Stimulated activated naive B cell treated with anti-CD40 and anti-IgM and Interleukin-4, amounts not matched to agents 10 μg/mL and 1 μg/mL and 100 μg/mL, for 72 hours (primary cell): ENCODE data around the gene RFX3.
A peak's percentile ranks its signal among the peaks of the same experiment; 100 is the strongest.

Experiments used
- ATAC-seq, 2 donors: fragments of 150-1000 bp; cut with Tn5 transposase; replicated peaks; 2 replicates each; pipeline ENCODE4 v1.10.0; 2021; ENCODE audit warnings: moderate library complexity in 1 of 2
- DNase-seq: peaks from one replicate; pipeline ENCODE4 v3.0.0; 2021
- H3K27ac Mint-ChIP-seq: one replicate; pipeline ENCODE4 v1.8.0; 2022; ENCODE audit warnings: mild to moderate bottlenecking, mixed read lengths
- H3K27me3 Mint-ChIP-seq, 2 donors: one replicate each; pipeline ENCODE4 v1.8.0; 2022; ENCODE audit warnings: mixed read lengths in 2 of 2
- H3K36me3 Mint-ChIP-seq, 2 donors: one replicate each; pipeline ENCODE4 v1.8.0; 2022; ENCODE audit warnings: mixed read lengths in 2 of 2, mild to moderate bottlenecking in 1 of 2
- H3K4me1 Mint-ChIP-seq, 2 donors: one replicate each; pipeline ENCODE4 v1.8.0; 2022; ENCODE audit warnings: mixed read lengths in 2 of 2, mild to moderate bottlenecking in 1 of 2
- H3K4me3 Mint-ChIP-seq, 2 donors: one replicate each; pipeline ENCODE4 v1.8.0; 2022; ENCODE audit warnings: mild to moderate bottlenecking in 2 of 2, mixed read lengths in 2 of 2, moderate library complexity in 1 of 2
- H3K9me3 Mint-ChIP-seq, 2 donors: one replicate each; pipeline ENCODE4 v1.8.0; 2022; ENCODE audit warnings: mixed read lengths in 2 of 2, mild to moderate bottlenecking in 1 of 2

Gene RFX3

DNA sequence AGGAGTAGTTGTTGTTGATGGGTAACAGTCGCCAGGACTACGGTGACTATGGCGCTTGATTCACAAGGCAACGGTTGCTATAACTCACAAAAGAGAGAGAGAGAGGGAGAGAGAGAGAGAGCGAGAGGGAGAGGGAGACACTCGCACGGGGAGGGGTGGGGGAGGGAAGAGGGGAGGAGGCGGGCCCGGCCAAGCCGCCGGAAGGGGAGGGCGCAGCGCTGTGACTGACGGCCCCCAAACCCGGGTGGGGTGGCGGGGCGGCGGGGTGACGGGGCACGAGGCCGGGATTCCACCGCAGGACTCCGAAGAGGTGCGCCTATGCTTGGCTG is at the start of gene RFX3:
RFX3 (minus strand) TSS at position 166 of the 329 bp plus-strand sequence. CDS start 130,413 bp downstream, outside the sequence.
- H3K9me3 Mint-ChIP-seq = no peaks in the 10 kb centered on the region
- DNase-seq (peak; percentile 88), ATAC-seq (peak; percentile 78)
- peak within 1 kb of the TSS; percentile 97 to 99 for H3K4me3 Mint-ChIP-seq
- H3K4me1 Mint-ChIP-seq = peaks cover 15 to 40% of the 10 kb centered on the region in 2 donors
- no peaks in the 10 kb centered on the region for H3K27me3 Mint-ChIP-seq
- peaks cover 7 to 9% of the 10 kb centered on the region in 2 donors for H3K36me3 Mint-ChIP-seq
- H3K27ac Mint-ChIP-seq = peak within 1 kb of the TSS; percentile 100

DNA sequence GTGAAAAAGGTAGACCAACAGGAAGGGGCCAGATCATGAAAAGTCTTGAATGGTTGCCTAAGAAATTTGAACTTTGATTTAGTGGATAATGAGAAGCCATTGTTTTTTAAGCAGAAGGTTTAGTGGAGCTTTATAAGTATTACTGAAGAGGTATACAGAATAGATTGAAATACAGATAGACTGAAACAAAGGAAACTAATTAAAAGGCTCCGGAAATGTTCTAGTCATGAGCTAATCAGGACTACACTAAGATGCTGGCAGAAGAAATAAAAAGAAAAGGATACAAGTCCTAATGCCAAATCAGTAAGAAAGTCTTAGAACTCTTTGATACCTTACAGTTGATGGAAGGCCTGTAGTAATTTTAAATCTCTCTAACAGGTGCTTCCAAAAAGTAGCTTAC is 45.7 kb upstream of the RFX3 start:
- no peak for ATAC-seq
- H3K27me3 Mint-ChIP-seq = no peaks in the 10 kb centered on the region
- H3K9me3 Mint-ChIP-seq = no peaks in the 10 kb centered on the region
- H3K27ac Mint-ChIP-seq = no peak overlapping the region
- no peak for DNase-seq
- H3K4me3 Mint-ChIP-seq = no peak overlapping the region
- H3K4me1 Mint-ChIP-seq = peaks cover 2 to 9% of the 10 kb centered on the region in 2 donors
- peaks cover 2 to 5% of the 10 kb centered on the region in 2 donors for H3K36me3 Mint-ChIP-seq

DNA sequence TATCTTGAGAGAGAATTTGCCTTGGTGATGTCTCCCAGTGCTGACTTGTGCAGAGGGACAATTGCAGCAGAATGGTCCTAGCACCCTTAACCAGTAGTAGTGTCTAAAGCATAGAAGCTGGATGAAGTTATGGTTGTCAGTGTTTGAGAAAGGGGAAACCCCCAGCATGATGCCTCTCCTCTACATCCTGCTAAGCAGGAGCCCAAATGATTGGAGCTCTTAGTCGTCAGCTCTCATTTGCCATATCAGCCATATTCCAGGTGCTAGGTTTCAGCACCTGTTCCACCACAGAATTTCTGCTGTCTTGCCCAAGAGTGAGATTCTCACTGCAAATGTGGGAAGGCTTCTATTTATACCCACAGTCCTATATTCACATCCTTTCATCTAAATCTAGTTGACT is 43.7 kb upstream of the RFX3 start:
- Mint-ChIP-seq H3K27me3 (no peaks in the 10 kb centered on the region), H3K27ac (no peak overlapping the region), H3K4me1 (no peaks in the 10 kb centered on the region), H3K4me3 (no peak overlapping the region), H3K36me3 (peaks cover 6 to 7% of the 10 kb centered on the region in 2 donors), H3K9me3 (peaks cover 0 to 1% of the 10 kb centered on the region in 2 donors)
- DNase-seq (no peak), ATAC-seq (no peak)

DNA sequence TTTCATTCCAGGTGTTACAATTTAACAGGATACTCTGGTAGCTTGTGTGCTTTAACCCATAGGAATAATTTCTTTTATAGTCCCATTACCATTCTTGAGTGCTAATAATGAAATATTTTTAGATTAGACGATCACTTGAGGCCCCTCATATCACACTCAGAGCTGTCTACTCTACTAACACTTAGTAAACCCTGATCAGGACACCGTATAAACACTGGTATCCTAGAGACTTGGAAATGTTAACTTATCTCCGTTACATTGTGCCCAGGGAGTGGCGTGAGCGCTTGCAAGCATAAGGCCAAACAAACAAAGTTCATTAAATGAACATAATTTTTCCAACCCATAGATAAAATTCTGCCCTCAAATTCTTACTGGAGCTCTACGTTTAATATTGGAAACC is 42.2 kb upstream of the RFX3 start:
- H3K9me3 Mint-ChIP-seq = peaks cover 0 to 1% of the 10 kb centered on the region in 2 donors
- peak overlapping the region; percentile 16 for H3K27ac Mint-ChIP-seq
- H3K36me3 Mint-ChIP-seq = peaks cover 6 to 7% of the 10 kb centered on the region in 2 donors
- DNase-seq = no peak
- H3K4me1 Mint-ChIP-seq = no peaks in the 10 kb centered on the region
- H3K27me3 Mint-ChIP-seq = no peaks in the 10 kb centered on the region
- ATAC-seq = no peak
- H3K4me3 Mint-ChIP-seq = no peak overlapping the region

DNA sequence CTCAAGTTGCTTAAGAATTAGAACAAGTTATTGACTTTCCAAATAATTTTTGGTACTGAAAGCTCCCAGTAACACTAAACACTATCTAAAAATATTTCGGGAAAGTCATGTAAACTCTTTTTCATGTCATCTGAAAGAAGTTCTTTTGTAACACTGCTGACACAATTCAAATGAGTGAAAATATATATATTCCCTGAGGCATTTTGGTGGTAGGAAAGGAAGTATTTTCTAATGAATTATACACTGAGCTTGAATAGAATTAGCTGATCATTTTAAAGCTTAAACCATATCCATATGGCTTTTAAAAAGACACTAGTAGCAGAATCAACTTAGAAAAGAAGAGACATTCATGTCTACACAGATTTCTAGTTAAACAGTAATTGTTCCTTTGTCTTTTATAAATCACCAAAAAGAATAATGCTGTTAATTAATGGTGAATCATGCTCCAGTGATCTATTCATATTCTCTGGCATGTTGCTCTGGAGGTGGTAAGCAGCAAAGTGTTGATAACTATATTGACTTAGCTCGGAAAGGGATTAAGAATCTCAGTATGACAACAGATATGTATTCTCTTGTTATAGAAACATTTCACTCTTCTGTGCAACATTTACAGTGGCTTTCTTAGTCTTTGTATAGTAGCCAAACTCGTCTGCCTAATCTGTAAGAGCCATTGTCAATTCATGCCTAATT is 27.4 kb upstream of the RFX3 start:
- Mint-ChIP-seq H3K27me3 (no peaks in the 10 kb centered on the region), H3K4me1 (no peaks in the 10 kb centered on the region), H3K4me3 (no peak overlapping the region), H3K36me3 (peaks cover 25 to 51% of the 10 kb centered on the region in 2 donors), H3K27ac (no peak overlapping the region), H3K9me3 (peaks cover 0 to 4% of the 10 kb centered on the region in 2 donors)
- ATAC-seq = no peak
- no peak for DNase-seq

DNA sequence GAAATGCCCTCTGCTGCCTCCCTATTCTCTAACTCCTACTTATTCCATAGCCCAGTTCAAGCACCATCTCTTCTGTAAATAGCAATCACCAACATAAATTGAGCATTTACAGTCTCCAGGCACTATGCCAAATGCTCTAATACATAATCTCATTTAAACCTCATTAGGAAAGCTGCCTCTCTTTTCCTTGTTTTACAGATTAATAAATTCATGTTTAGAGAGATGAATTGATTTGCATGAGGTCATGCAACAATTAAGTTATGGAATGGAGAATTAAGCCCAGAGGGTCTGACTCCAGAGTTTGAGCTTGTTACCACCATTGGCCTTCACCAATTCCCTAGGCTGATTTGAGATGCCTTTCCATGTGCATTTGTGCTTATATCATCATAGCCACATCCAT is 23.4 kb upstream of the RFX3 start:
- Mint-ChIP-seq H3K4me1 (no peaks in the 10 kb centered on the region), H3K27ac (no peak overlapping the region), H3K9me3 (no peaks in the 10 kb centered on the region), H3K36me3 (peaks cover 11 to 26% of the 10 kb centered on the region in 2 donors), H3K4me3 (no peak overlapping the region), H3K27me3 (no peaks in the 10 kb centered on the region)
- DNase-seq (no peak), ATAC-seq (no peak)

DNA sequence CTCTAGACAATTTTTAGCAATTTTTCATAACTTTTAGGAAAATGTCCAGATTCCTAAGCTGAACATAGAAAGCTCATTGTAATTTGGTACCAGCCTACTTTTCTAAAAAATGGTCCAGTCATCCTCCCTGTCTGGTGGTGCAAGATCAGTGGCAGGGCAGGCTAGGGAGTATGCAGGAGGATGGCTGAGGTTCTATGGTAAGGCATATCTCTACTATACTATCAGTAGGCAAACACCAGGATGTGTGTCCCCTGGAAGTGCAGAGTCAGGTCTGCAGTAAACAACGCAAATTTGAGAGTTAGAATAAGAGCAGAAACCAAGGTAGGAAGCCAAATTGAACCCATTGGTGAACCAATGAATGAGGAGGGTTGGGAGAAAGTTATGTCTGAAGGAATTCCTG is 22.8 kb upstream of the RFX3 start:
- Mint-ChIP-seq H3K36me3 (peaks cover 11 to 21% of the 10 kb centered on the region in 2 donors), H3K27ac (no peak overlapping the region), H3K9me3 (no peaks in the 10 kb centered on the region), H3K4me3 (no peak overlapping the region), H3K27me3 (no peaks in the 10 kb centered on the region), H3K4me1 (no peaks in the 10 kb centered on the region)
- no peak for ATAC-seq
- no peak for DNase-seq

DNA sequence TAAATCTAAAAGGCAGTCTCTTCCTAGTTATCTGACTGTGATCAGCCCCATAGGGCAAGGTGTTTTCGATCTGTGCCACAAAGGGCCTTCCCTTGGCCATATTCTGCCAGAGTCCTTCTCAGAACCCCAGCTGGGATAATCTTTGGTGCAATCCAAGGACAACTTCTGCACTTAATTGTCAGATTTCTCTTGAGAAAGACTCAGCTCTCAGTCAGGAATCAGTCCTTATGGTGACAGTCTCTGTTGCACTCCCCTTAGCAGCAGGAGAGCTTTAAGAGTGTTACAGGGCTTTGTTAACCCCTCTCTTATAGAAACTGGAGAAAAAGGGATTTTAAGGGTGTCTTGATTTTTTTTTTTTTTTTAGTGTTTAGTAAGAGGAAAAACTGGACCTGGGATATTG is 15.4 kb upstream of the RFX3 start:
- H3K27ac Mint-ChIP-seq = no peak overlapping the region
- peaks cover 0 to 2% of the 10 kb centered on the region in 2 donors for H3K4me1 Mint-ChIP-seq
- H3K9me3 Mint-ChIP-seq = peaks cover 0 to 2% of the 10 kb centered on the region in 2 donors
- H3K27me3 Mint-ChIP-seq = no peaks in the 10 kb centered on the region
- peaks cover 1 to 10% of the 10 kb centered on the region in 2 donors for H3K36me3 Mint-ChIP-seq
- ATAC-seq (no peak), DNase-seq (no peak)
- H3K4me3 Mint-ChIP-seq = no peak overlapping the region

DNA sequence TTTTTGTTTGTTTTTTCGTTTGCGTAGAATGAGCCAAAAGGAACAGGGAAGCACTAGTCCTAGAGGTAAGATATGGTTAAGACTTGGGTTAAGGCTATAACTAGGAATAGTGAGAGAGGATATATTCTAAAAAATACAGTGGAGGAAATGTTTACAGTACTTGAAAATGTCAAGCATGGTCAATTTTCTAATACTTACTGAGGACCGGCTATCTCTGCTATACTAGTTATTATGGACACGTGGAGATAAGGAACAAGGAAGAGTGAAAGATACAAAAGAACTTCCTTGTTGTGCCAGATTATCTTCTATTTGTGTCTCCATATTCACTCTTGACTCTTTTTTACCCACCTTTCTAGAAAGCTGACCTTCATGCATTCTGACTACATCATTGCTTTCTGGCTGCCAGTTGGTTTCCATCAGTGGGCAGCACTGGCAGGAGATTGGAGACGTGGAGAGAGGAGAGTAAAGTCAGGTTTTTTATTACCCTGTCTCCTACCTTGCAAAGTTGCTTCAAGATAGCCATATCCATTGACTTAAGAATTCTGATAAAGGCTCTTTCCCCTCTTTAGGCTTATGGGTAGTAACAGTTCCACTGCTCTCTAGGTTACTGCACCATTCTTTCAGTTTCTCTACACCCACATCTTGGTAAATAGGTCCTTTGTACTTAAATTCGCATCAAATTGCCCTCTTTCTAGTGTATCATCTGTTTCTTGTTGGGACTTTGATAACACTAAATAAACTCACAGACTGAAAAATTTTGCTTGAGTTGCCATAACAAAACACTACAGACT is 9.0 kb upstream of the RFX3 start:
- peaks cover 6 to 12% of the 10 kb centered on the region in 2 donors for H3K36me3 Mint-ChIP-seq
- H3K4me1 Mint-ChIP-seq = peaks cover 1 to 15% of the 10 kb centered on the region in 2 donors
- no peak overlapping the region for H3K4me3 Mint-ChIP-seq
- no peaks in the 10 kb centered on the region for H3K27me3 Mint-ChIP-seq
- peaks cover 0 to 2% of the 10 kb centered on the region in 2 donors for H3K9me3 Mint-ChIP-seq
- H3K27ac Mint-ChIP-seq = no peak overlapping the region
- ATAC-seq (no peak), DNase-seq (no peak)

DNA sequence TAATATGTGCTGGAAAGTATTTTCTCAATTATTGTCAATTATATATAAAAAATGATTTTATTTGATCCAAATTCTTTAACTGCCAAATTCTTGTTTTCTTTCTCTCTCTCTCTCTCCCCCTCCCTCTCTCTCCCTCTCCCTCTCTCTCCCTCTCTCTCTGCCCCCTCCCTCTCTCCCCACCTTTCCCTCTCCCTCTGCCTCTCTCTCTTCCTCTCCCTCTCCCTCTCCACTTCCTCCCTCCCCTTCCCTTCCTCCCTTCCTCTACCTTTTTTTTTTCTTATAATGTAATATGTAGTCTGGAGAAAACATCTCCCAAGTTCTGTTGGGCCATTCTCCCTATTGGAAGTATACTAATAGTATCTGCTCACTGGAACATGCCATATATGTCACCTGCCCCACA is 6.4 kb upstream of the RFX3 start:
- Mint-ChIP-seq H3K9me3 (no peaks in the 10 kb centered on the region), H3K27ac (no peak overlapping the region), H3K4me1 (peaks cover 8 to 33% of the 10 kb centered on the region in 2 donors), H3K27me3 (no peaks in the 10 kb centered on the region), H3K4me3 (no peak overlapping the region), H3K36me3 (peaks cover 8 to 9% of the 10 kb centered on the region in 2 donors)
- DNase-seq (no peak), ATAC-seq (no peak)

DNA sequence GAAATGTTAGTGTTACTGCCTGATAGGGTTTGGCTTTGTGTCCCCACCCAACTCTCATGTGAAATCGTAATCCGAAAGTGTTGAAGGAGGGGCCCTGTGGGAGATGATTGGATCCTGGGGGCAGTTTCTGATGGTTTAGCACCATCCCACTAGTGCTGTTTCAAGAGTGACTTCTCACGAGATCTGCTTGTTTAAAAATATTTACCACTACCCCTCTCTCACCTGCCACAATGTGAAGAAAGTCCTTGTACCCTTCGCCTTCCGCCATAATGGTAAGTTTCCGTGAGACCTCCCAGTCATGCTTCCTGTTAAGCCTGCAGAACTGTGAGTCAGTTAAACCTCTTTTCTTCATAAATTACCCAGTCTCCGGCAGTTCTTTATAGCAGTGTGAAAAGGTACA is 2.6 kb upstream of the RFX3 start:
- ATAC-seq (peak; percentile 1 to 2), DNase-seq (peak; percentile 39)
- H3K36me3 Mint-ChIP-seq = peaks cover 8 to 9% of the 10 kb centered on the region in 2 donors
- peak overlapping the region; percentile 94 for H3K27ac Mint-ChIP-seq
- peaks cover 13 to 33% of the 10 kb centered on the region in 2 donors for H3K4me1 Mint-ChIP-seq
- H3K27me3 Mint-ChIP-seq = no peaks in the 10 kb centered on the region
- H3K4me3 Mint-ChIP-seq = peak overlapping the region; percentile 85
- H3K9me3 Mint-ChIP-seq = no peaks in the 10 kb centered on the region

DNA sequence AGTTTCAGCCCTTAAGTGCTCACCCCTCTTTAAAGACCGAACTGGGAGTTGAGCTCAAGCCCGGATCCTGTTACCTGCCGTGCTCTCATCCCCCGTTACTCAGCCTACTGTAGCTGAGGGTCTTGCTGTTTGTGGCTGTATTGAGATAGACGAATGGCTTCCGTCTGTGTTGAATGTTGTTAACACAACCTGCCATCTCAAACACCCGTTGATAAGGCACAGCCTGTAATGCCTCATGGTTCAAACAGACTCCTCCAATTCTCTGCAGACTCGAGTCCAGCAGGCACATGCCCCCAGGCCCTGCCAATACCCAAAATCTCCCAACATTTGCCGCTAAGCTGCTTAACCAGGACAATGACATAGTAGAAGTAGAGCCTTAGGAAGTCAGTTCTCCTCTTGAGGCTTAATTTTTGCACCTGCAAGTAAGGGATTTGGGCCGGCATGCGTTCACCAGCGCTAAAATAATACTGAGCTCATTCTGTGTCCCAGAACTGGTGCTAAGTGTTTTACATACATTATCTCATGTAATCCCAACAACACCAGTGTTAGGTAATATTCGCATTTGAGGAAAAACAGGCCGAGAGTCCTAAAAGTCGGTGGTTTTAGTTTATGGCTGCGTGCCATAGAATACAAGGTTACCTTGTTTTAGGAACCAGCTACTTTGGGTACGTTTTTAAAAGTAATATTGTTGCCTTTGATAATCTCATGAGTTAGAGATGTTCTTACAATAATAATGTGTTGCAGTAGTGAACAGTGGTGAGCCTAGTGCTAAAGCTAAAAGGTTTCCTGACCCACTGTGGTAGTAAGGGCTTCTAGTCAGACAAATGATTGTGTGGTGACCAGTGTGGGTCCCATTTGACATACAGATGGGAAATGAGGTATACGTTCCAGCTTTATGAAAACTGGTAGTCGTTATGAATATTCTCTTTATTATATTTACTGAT is 1.5 kb upstream of the RFX3 start:
- ATAC-seq (peak; percentile 2 to 3), DNase-seq (peak; percentile 2)
- H3K4me3 Mint-ChIP-seq = peak overlapping the region; percentile 97 to 99
- H3K27ac Mint-ChIP-seq = peak overlapping the region; percentile 100
- no peaks in the 10 kb centered on the region for H3K9me3 Mint-ChIP-seq
- H3K36me3 Mint-ChIP-seq = peaks cover 8 to 9% of the 10 kb centered on the region in 2 donors
- H3K27me3 Mint-ChIP-seq = no peaks in the 10 kb centered on the region
- peaks cover 13 to 36% of the 10 kb centered on the region in 2 donors for H3K4me1 Mint-ChIP-seq

DNA sequence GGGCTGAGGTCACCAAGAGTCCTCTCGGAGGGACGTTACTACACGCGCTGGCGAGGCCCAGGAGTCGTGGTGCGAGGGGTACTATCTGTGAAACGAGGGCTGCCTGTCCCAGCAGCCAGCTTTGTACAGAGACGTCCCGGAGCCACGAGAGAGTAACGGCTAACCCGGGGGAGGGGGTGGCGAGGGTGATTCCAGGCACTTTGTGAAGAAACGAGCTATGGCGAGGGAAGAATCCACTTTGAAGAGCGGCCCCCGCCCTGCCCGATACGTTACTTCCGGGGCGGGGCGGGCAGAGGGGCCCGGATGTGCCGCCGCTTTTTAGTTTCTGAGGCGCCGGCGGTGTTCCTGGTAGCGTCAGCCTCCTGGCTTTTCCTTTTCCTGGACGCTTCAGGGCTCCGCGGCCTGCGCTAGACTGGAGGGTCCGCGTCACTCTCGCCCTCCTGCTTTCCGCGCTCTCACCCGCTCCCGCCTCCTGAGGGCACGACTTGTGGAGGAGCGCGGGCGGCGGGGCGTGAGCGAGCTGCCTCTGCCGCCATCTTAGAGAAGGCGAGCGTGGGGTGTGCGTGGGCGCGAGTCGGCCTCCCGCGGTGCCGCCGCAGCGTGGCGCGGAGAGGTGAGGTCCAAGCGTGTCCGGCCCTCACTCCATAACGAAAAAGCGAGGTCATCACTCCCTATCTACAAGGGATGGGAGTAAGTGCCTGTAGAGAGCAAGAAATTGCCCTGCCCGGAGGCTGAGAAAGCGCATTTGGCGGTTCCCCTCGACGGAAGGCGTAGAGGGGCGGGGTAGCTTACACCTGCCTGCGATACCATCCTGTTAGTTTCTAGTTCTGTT is 580 bp upstream of the RFX3 start:
- H3K9me3 Mint-ChIP-seq = no peaks in the 10 kb centered on the region
- H3K36me3 Mint-ChIP-seq = peaks cover 8 to 9% of the 10 kb centered on the region in 2 donors
- H3K4me1 Mint-ChIP-seq = peaks cover 15 to 40% of the 10 kb centered on the region in 2 donors

More for the DNA sequence above, 580 bp upstream of the RFX3 start:
- ATAC-seq = peak; percentile 76 to 79
- Mint-ChIP-seq H3K27ac (peak overlapping the region; percentile 100), H3K4me3 (peak overlapping the region; percentile 97 to 99), H3K27me3 (no peaks in the 10 kb centered on the region)
- peak; percentile 85 for DNase-seq
